Measurements from ENCODE around the gene THADA. TPM values are rescaled to one million over a fixed set of nuclear protein-coding genes. Genes with fewer than 3 reads are reported as not detected.
A peak's percentile ranks its signal among the peaks of the same experiment; 100 is the strongest.

The THADA gene
- total RNA-seq, 1 experiment from 2014 or later: 27.5 TPM

- ATAC-seq (no peak), DNase-seq (ENCODE audit: low spot score) (no peak)
- Mint-ChIP-seq H3K27ac (peak overlapping the region; percentile 100), H3K4me3 (peak overlapping the region; percentile 54), H3K36me3 (peaks cover 4% of the 10 kb centered on the region), H3K27me3 (ENCODE audit: low read depth) (no peaks in the 10 kb centered on the region), H3K9me3 (no peaks in the 10 kb centered on the region), H3K4me1 (peaks cover 80% of the 10 kb centered on the region)
- TF ChIP-seq E2F5 (CRISPR knock-in tag; IDR thresholded peaks at IDR 0.05) (no peak), ETV6 (CRISPR knock-in tag; IDR thresholded peaks at IDR 0.05) (no peak), GABPB1 (CRISPR knock-in tag; IDR thresholded peaks at IDR 0.05) (no peak), ZNF281 (CRISPR knock-in tag; IDR thresholded peaks at IDR 0.05) (no peak), ZNF396 (CRISPR knock-in tag; IDR thresholded peaks at IDR 0.05; ENCODE audit: borderline replicate concordance) (no peak), ZNF425 (CRISPR knock-in tag; conservative IDR thresholded peaks at IDR 0.05) (no peak), CDX4 (CRISPR knock-in tag; IDR thresholded peaks at IDR 0.05; ENCODE audit: borderline replicate concordance) (no peak), ERG (CRISPR knock-in tag; IDR thresholded peaks at IDR 0.05) (no peak), ELF4 (CRISPR knock-in tag; IDR thresholded peaks at IDR 0.05; ENCODE audit: low read depth) (no peak), NR3C1 (CRISPR knock-in tag; conservative IDR thresholded peaks at IDR 0.05; ENCODE audit: low read depth) (no peak), IRF2 (CRISPR knock-in tag; IDR thresholded peaks at IDR 0.05; ENCODE audit: borderline replicate concordance, low read depth) (no peak), ZNF219 (CRISPR knock-in tag; IDR thresholded peaks at IDR 0.05; ENCODE audit: borderline replicate concordance) (no peak), TCF7 (CRISPR knock-in tag; IDR thresholded peaks at IDR 0.05; ENCODE audit: low read depth) (no peak)
- ChIA-PET POLR2A (interaction anchor here (1.0 to 2.1 kb wide), 3 partner anchors 8 to 38 kb away, joined by 3 to 10 read pairs (median 10); partner anchors contain the start of gene ZFP36L2), CTCF (interaction anchor here (1.0 to 4.1 kb wide), 11 partner anchors 10 to 267 kb away, joined by 3 to 30 read pairs (median 6); partner anchors contain the start of gene ZFP36L2)
Measured at GRCh38 chr2:43218155-43218701, 377.6 kb downstream of the THADA start.

- Mint-ChIP-seq H3K9me3 (no peaks in the 10 kb centered on the region), H3K4me1 (peaks cover 81% of the 10 kb centered on the region), H3K27me3 (ENCODE audit: low read depth) (no peaks in the 10 kb centered on the region), H3K4me3 (peak overlapping the region; percentile 54), H3K27ac (peak overlapping the region; percentile 100), H3K36me3 (no peaks in the 10 kb centered on the region)
- DNase-seq (ENCODE audit: low spot score) (peak; percentile 85), ATAC-seq (peak; percentile 62)
- ChIA-PET POLR2A (interaction anchor here (1.0 to 2.1 kb wide), 3 partner anchors 9 to 37 kb away, joined by 3 to 10 read pairs (median 10); partner anchors contain the start of gene ZFP36L2), CTCF (interaction anchor here (1.0 to 4.1 kb wide), 13 partner anchors 11 to 268 kb away, joined by 3 to 30 read pairs (median 7); partner anchors contain the start of gene ZFP36L2)
- TF ChIP-seq ZNF263 (CRISPR knock-in tag; IDR thresholded peaks at IDR 0.05; ENCODE audit: low read depth) (no peak), ARID4B (CRISPR knock-in tag; IDR thresholded peaks at IDR 0.05; ENCODE audit: borderline replicate concordance) (peak; percentile 53; the same call in 1 of the 2 replicates), ZBTB21 (CRISPR knock-in tag; IDR thresholded peaks at IDR 0.05; ENCODE audit: borderline replicate concordance) (no peak), FOXP4 (CRISPR knock-in tag; IDR thresholded peaks at IDR 0.05) (peak; percentile 89; the same call in 1 of the 2 replicates)
Measured at GRCh38 chr2:43217228-43218154, 378.3 kb downstream of the THADA start.
